H1 (cell line): ENCODE data around the gene RBM5. TPM values are rescaled to one million over a fixed set of nuclear protein-coding genes. Genes with fewer than 3 reads are reported as not detected.

Source experiments
- CTCF ChIA-PET: fragments of 300-600 bp; sonication (Branson Sonifier 250); formaldehyde crosslinking; loops from one replicate; lab custom pipeline; 2021; ENCODE audit not compliant: partially characterized antibody; lab: Charles Lee
- POLR2A ChIA-PET: fragments of 300-600 bp; sonication (Branson Sonifier 250); formaldehyde crosslinking; loops from one replicate; lab custom pipeline; 2021; ENCODE audit warnings: inconsistent platforms; ENCODE audit not compliant: partially characterized antibody; lab: Charles Lee
- DNase-seq, 2 experiments: peaks; one replicate each; pipeline versions ENCODE4 v3.0.0 to v3.0.0-alpha.2; 2010 to 2022; ENCODE audit warnings: low spot score in 2 of 2, low read depth in 1 of 2, mixed read lengths in 1 of 2
- FAIRE-seq: peaks from 2 replicates; lab custom pipeline; 2011; peaks lifted over from hg19 to GRCh38; lab: Jason Lieb, UNC
- H2AFZ ChIP-seq: 2 replicates; pipeline ENCODE4 v1.8.1; 2012; ENCODE audit warnings: low read length, inconsistent platforms
- H2AK5ac ChIP-seq: 2 replicates; pipeline ENCODE4 v1.6.1; 2013; ENCODE audit warnings: low read depth, low read length
- H2BK120ac ChIP-seq: replicated peaks from 2 replicates; pipeline ENCODE3; 2013; ENCODE audit warnings: low read depth, low read length, inconsistent platforms
- H2BK12ac ChIP-seq: 2 replicates; pipeline ENCODE4 v1.6.1; 2013; ENCODE audit warnings: low read depth, low read length
- H2BK15ac ChIP-seq: 2 replicates; pipeline ENCODE4 v1.6.1; 2013; ENCODE audit warnings: low read length
- H2BK20ac ChIP-seq: 2 replicates; pipeline ENCODE4 v1.6.1; 2013; ENCODE audit warnings: low read length
- H2BK5ac ChIP-seq: 2 replicates; pipeline ENCODE4 v1.6.1; 2013; ENCODE audit warnings: low read depth, low read length
- H3K14ac ChIP-seq: 2 replicates; pipeline ENCODE4 v1.6.1; 2013; ENCODE audit warnings: inconsistent platforms; ENCODE audit not compliant: insufficient read length
- H3K18ac ChIP-seq: 2 replicates; pipeline ENCODE4 v1.6.1; 2013; ENCODE audit warnings: low read length; ENCODE audit errors: extremely low read depth
- H3K23ac ChIP-seq: 2 replicates; pipeline ENCODE4 v1.6.1; 2013; ENCODE audit warnings: inconsistent platforms; ENCODE audit not compliant: insufficient read length
- H3K23me2 ChIP-seq: 2 replicates; pipeline ENCODE4 v1.6.1; 2013; ENCODE audit warnings: low read depth, low read length
- H3K27ac ChIP-seq: 2 replicates; pipeline ENCODE4 v1.6.1; 2011; ENCODE audit warnings: low read depth, low read length, inconsistent platforms
- H3K27me3 ChIP-seq, 4 experiments: replicated peaks in 1 of 4; 1 replicate in 1 of 4; 2 replicates in 3 of 4; pipeline versions ENCODE4 v1.6.1 to v1.8.1; 2011 to 2013; ENCODE audit warnings: low read length in 3 of 4, mild to moderate bottlenecking in 3 of 4, inconsistent platforms in 2 of 4, mixed read lengths in 2 of 4, moderate library complexity in 1 of 4; ENCODE audit not compliant: control insufficient read depth in 3 of 4, insufficient read depth in 3 of 4; ENCODE audit errors: extremely low read depth in 1 of 4
- H3K36me3 ChIP-seq, 4 experiments: 2 replicates each; pipeline versions ENCODE4 v1.6.1 to v1.8.1; 2011 to 2013; ENCODE audit warnings: mild to moderate bottlenecking in 4 of 4, low read length in 3 of 4, moderate library complexity in 2 of 4, control low read depth in 1 of 4, inconsistent platforms in 1 of 4; ENCODE audit not compliant: insufficient read depth in 4 of 4, control insufficient read depth in 2 of 4
- H3K4ac ChIP-seq: replicated peaks from 2 replicates; pipeline ENCODE3; 2013; ENCODE audit warnings: low read length, low read depth, mixed read lengths, inconsistent platforms; ENCODE audit not compliant: insufficient read length
- H3K4me1 ChIP-seq, 4 experiments: replicated peaks in 1 of 4; 1 replicate in 1 of 4; 2 replicates in 3 of 4; pipeline versions ENCODE4 v1.6.1 to v1.8.1; 2011 to 2013; ENCODE audit warnings: low read length in 3 of 4, inconsistent platforms in 2 of 4, mixed read lengths in 1 of 4; ENCODE audit not compliant: insufficient read depth in 4 of 4, control insufficient read depth in 3 of 4
- H3K4me2 ChIP-seq, 2 experiments: 2 replicates each; pipeline versions ENCODE4 v1.6.1 to v1.8.1; 2011 to 2013; ENCODE audit warnings: low read depth in 2 of 2, low read length in 2 of 2, control low read depth in 1 of 2, inconsistent platforms in 1 of 2, mild to moderate bottlenecking in 1 of 2; ENCODE audit not compliant: insufficient read depth in 1 of 2
- H3K4me3 ChIP-seq, 4 experiments: fragments of 200-600, 300-600 bp in 1 of 4; sonication (generic), shearing (Covaris generic), sonication (Bioruptor Twin) in 1 of 4; 2 replicates each; pipeline versions ENCODE4 v1.5.1 to v1.8.1; 2011 to 2016; ENCODE audit warnings: low read length in 4 of 4, low read depth in 3 of 4, control low read depth in 2 of 4, inconsistent platforms in 2 of 4, mild to moderate bottlenecking in 2 of 4, mixed read lengths in 1 of 4, moderate library complexity in 1 of 4; ENCODE audit not compliant: insufficient read depth in 2 of 4; ENCODE audit errors: extremely low read depth in 1 of 4
- H3K56ac ChIP-seq: replicated peaks from 2 replicates; pipeline ENCODE3; 2013; ENCODE audit warnings: low read depth, mild to moderate bottlenecking, mixed read lengths, low read length, inconsistent platforms; ENCODE audit not compliant: insufficient read length
- H3K79me1 ChIP-seq: 2 replicates; pipeline ENCODE4 v1.6.1; 2013; ENCODE audit warnings: low read depth, low read length, control low read depth
- H3K79me2 ChIP-seq, 2 experiments: 2 replicates each; pipeline versions ENCODE4 v1.6.1 to v1.8.1; 2012 to 2013; ENCODE audit warnings: low read length in 2 of 2, mild to moderate bottlenecking in 2 of 2, inconsistent platforms in 1 of 2; ENCODE audit not compliant: insufficient read depth in 2 of 2, control insufficient read depth in 1 of 2
- H3K9ac ChIP-seq, 4 experiments: replicated peaks in 1 of 4; 1 replicate in 1 of 4; 2 replicates in 3 of 4; pipeline versions ENCODE4 v1.6.1 to v1.8.1; 2011 to 2013; ENCODE audit warnings: low read depth in 3 of 4, low read length in 3 of 4, control low read depth in 2 of 4, mild to moderate bottlenecking in 2 of 4, moderate library complexity in 2 of 4, inconsistent platforms in 1 of 4; ENCODE audit errors: extremely low read depth in 1 of 4
- H3K9me3 ChIP-seq, 2 experiments: 2 replicates each; pipeline versions ENCODE4 v1.6.1 to v1.8.1; 2012 to 2013; ENCODE audit warnings: mild to moderate bottlenecking in 2 of 2, moderate library complexity in 2 of 2, control low read depth in 1 of 2, inconsistent platforms in 1 of 2, low read depth in 1 of 2, low read length in 1 of 2, mixed read lengths in 1 of 2; ENCODE audit not compliant: insufficient read depth in 2 of 2
- H4K20me1 ChIP-seq, 2 experiments: replicated peaks in 1 of 2; 2 replicates each; pipeline versions ENCODE3 to v1.8.1; 2011 to 2013; ENCODE audit warnings: inconsistent platforms in 2 of 2, low read length in 2 of 2, mild to moderate bottlenecking in 1 of 2; ENCODE audit not compliant: insufficient read depth in 2 of 2, control insufficient read depth in 1 of 2
- H4K5ac ChIP-seq: 2 replicates; pipeline ENCODE4 v1.6.1; 2013; ENCODE audit warnings: low read length, low read depth, mixed read lengths, inconsistent platforms; ENCODE audit not compliant: insufficient read length
- H4K8ac ChIP-seq: 2 replicates; pipeline ENCODE4 v1.8.0; 2013; ENCODE audit warnings: mild to moderate bottlenecking, moderate library complexity, low read length, inconsistent platforms; ENCODE audit not compliant: insufficient read depth; ENCODE audit errors: extremely low read depth
- H4K91ac ChIP-seq: replicated peaks from 2 replicates; pipeline ENCODE3; 2013; ENCODE audit warnings: low read length, mixed read lengths, inconsistent platforms; ENCODE audit not compliant: insufficient read length
- ASH2L ChIP-seq: fragments of 200-600, 300-600 bp; sonication (generic); IDR thresholded peaks from one replicate; pipeline ENCODE4 v1.7.1; 2017; ENCODE audit warnings: low read length
- CREB1 ChIP-seq: IDR thresholded peaks from 2 replicates; pipeline ENCODE4 v1.6.1; 2012; ENCODE audit warnings: inconsistent platforms
- CTCF ChIP-seq, 3 experiments: IDR thresholded peaks; 1 replicate in 2 of 3; 2 replicates in 1 of 3; pipeline versions ENCODE4 v1.5.1 to v1.6.1; 2011; ENCODE audit warnings: low read length in 3 of 3, mild to moderate bottlenecking in 3 of 3, inconsistent platforms in 2 of 3, low read depth in 1 of 3, moderate library complexity in 1 of 3; ENCODE audit not compliant: insufficient read depth in 1 of 3; ENCODE audit errors: control extremely low read depth in 1 of 3
- HDAC2 ChIP-seq, 2 experiments: fragments of 300-600 bp in 1 of 2; sonication (generic) in 1 of 2; IDR thresholded peaks; 2 replicates each; pipeline ENCODE4 v1.6.1; 2011 to 2012; ENCODE audit warnings: low read depth in 2 of 2, low read length in 2 of 2, mild to moderate bottlenecking in 2 of 2, moderate library complexity in 2 of 2, borderline replicate concordance in 1 of 2, inconsistent platforms in 1 of 2
- NANOG ChIP-seq: IDR thresholded peaks from 2 replicates; pipeline ENCODE4 v1.6.1; 2011; ENCODE audit warnings: low read length, low read depth, mild to moderate bottlenecking, inconsistent platforms; ENCODE audit not compliant: insufficient read depth, poor library complexity, severe bottlenecking
- RAD21 ChIP-seq, 2 experiments: IDR thresholded peaks in 1 of 2; conservative IDR thresholded peaks in 1 of 2; 2 replicates each; pipeline ENCODE4 v1.6.1; 2011; ENCODE audit warnings: low read depth in 2 of 2, low read length in 2 of 2, improper control_type of control experiment in 1 of 2, inconsistent platforms in 1 of 2, mild to moderate bottlenecking in 1 of 2, moderate library complexity in 1 of 2
- SP2 ChIP-seq: IDR thresholded peaks from 2 replicates; pipeline ENCODE4 v1.6.1; 2012; ENCODE audit warnings: mild to moderate bottlenecking, low read length, inconsistent platforms
- WGBS, 2 experiments: shearing (Covaris generic) in 1 of 2; methylation state at CpG; one replicate each; pipeline versions ENCODE4 v1.1.6 to v1.1.7; 2013 to 2015; ENCODE audit warnings: low lambda C conversion rate in 2 of 2, mixed read lengths in 2 of 2, inconsistent platforms in 1 of 2, low coverage in 1 of 2, missing lambda C conversion rate in 1 of 2; ENCODE audit not compliant: insufficient replicate concordance in 2 of 2, insufficient coverage in 1 of 2, insufficient read length in 1 of 2; ENCODE audit errors: extremely low coverage in 1 of 2, missing lambda C conversion rate in 1 of 2; 5-methylcytosine and 5-hydroxymethylcytosine counted together
- polyA plus RNA-seq, 7 experiments: library from polyadenylated mRNA; depleted of rRNA in 3 of 7; stranded (reverse) in 5 of 7; unstranded in 2 of 7; fragments of >200 nt in 5 of 7; fragments of 200-250 nt in 2 of 7; gene quantifications; 1 replicate in 5 of 7; 2 replicates in 1 of 7; 4 replicates in 1 of 7; pipeline versions ENCODE4 v1.2.1 to v1.2.3, GENCODE V29; 2011 to 2013; ENCODE audit warnings: missing spikeins in 2 of 7, mixed read lengths in 2 of 7
- total RNA-seq: library from RNA; stranded (reverse); fragmentation: NEBNext Ultra II Directional; extraction: Animal tissue kit (Norgen Biotek cat#: 25700); gene quantifications from 2 replicates; pipeline ENCODE4 v1.2.1, GENCODE V29; 2021

RBM5 gene
- total and polyA plus RNA-seq, 2 of the 8 experiments (the other 6 are each of a cell fraction or from before 2014, with no cell fraction given), result 82.7 to 144 TPM

- Histone ChIP-seq H3K4ac (no peak overlapping the region), H3K27ac (no peak overlapping the region), H2BK5ac (no peak overlapping the region), H2BK20ac (no peak overlapping the region), H3K9ac (no peak overlapping the region; a peak in 1 of 7 replicates), H3K79me1 (no peaks in the 10 kb centered on the region), H4K20me1 (no peaks in the 10 kb centered on the region), H3K14ac (no peak overlapping the region), H4K91ac (no peak overlapping the region), H3K4me2 (no peak overlapping the region), H3K36me3 (no peaks in the 10 kb centered on the region), H3K9me3 (no peaks in the 10 kb centered on the region), H3K23me2 (no peaks in the 10 kb centered on the region), H3K4me3 (no peak overlapping the region)
- no peak for FAIRE-seq
- CTCF ChIA-PET, result interaction anchor here (0.6 to 0.8 kb wide), 2 partner anchors 16 to 63 kb away, joined by 3 read pairs; no protein-coding TSS in a partner anchor
- POLR2A ChIA-PET, result no interaction called here
- no peak for DNase-seq
- TF ChIP-seq NANOG (no peak), CTCF (IDR thresholded peaks at IDR 0.05; ENCODE audit: control extremely low read depth in 1 of 3, insufficient read depth in 1 of 3, low read depth in 1 of 3, low read length in 3 of 3) (peak in 2 of 3 experiments; percentile 44 to 65; a peak in 3 of 4 replicates), RAD21 (IDR thresholded peaks at IDR 0.05 in 1 of 2, conservative IDR thresholded peaks at IDR 0.05 in 1 of 2; ENCODE audit: low read depth in 2 of 2, low read length in 2 of 2) (peak; percentile 49 to 62), SP2 (no peak), HDAC2 (IDR thresholded peaks at IDR 0.05; ENCODE audit: borderline replicate concordance in 1 of 2, low read depth in 2 of 2, low read length in 2 of 2) (no peak), ASH2L (no peak), CREB1 (no peak)
- TF ChIP-seq, all 59 proteins: peak for 2
- Histone ChIP-seq H3K18ac (no peak overlapping the region), H3K27me3 (no peaks in the 10 kb centered on the region; a peak in 1 of 7 replicates), H2BK12ac (no peak overlapping the region), H3K79me2 (no peaks in the 10 kb centered on the region), H2AFZ (no peak overlapping the region), H4K5ac (peak overlapping the region; percentile 37), H4K8ac (no peak overlapping the region), H3K23ac (no peak overlapping the region), H3K4me1 (peaks cover 4 to 19% (median 9%) of the 10 kb centered on the region in 4 experiments), H3K56ac (no peak overlapping the region), H2AK5ac (no peak overlapping the region), H2BK15ac (peak overlapping the region; percentile 88; the same call in 1 of the 2 replicates), H2BK120ac (no peak overlapping the region)
- WGBS, 2 experiments, result 85% methylated on average over 3 of the region's 3 CpGs; no CpG with 5 or more reads in 1 of the 2 experiments
These were observed 57.7 kb downstream of the RBM5 start for GRCh38 chr3:50146316-50146901.
